ENCODE data around the gene LGSN.

The LGSN gene

GRCh38 chr6:63267046-63267445 is 52.7 kb downstream of the LGSN start:
- H3K9me3 ChIP-seq (ENCODE audit: insufficient read depth, low read length, severe bottlenecking) = no peaks in the 10 kb centered on the region
- H3K79me2 ChIP-seq (ENCODE audit: insufficient read depth, low read length) = no peaks in the 10 kb centered on the region
- H3K36me3 ChIP-seq (ENCODE audit: insufficient read depth, low read length) = no peaks in the 10 kb centered on the region
- H2AFZ ChIP-seq (ENCODE audit: low read depth, low read length) = no peak overlapping the region
- H3K4me1 ChIP-seq (ENCODE audit: insufficient read depth, low read length) = no peaks in the 10 kb centered on the region
- ATAC-seq (ENCODE audit: insufficient read depth, low read depth) (no peak), DNase-seq (no peak)
- H3K4me3 ChIP-seq (ENCODE audit: low read depth in 1 of 2, low read length in 2 of 2) = no peak overlapping the region
- TF ChIP-seq CTCF (IDR thresholded peaks at IDR 0.05; ENCODE audit: borderline replicate concordance, extremely low read depth, low read length, poor library complexity, severe bottlenecking) (no peak), EZH2 (IDR thresholded peaks at IDR 0.05; ENCODE audit: borderline replicate concordance, low read depth, low read length, severe bottlenecking) (no peak)
- H3K27ac ChIP-seq (ENCODE audit: low read length) = no peak overlapping the region
- no peak overlapping the region for H3K4me2 ChIP-seq (ENCODE audit: insufficient read depth, low read length)
- no peak overlapping the region for H3K9ac ChIP-seq (ENCODE audit: low read depth, low read length)
- H4K20me1 ChIP-seq (ENCODE audit: insufficient read depth, low read length) = no peaks in the 10 kb centered on the region
- no peaks in the 10 kb centered on the region for H3K27me3 ChIP-seq (ENCODE audit: insufficient read depth, low read length, poor library complexity)

- DNase-seq = no peak
- H3K9me3 ChIP-seq (ENCODE audit: insufficient read depth, low read length, severe bottlenecking) = no peaks in the 10 kb centered on the region
- H3K27me3 ChIP-seq (ENCODE audit: insufficient read depth, low read length, poor library complexity) = no peaks in the 10 kb centered on the region
- no peak for ATAC-seq (ENCODE audit: insufficient read depth, low read depth)
- no peaks in the 10 kb centered on the region for H3K79me2 ChIP-seq (ENCODE audit: insufficient read depth, low read length)
- no peak overlapping the region for H3K4me3 ChIP-seq (ENCODE audit: low read depth in 1 of 2, low read length in 2 of 2)
- TF ChIP-seq CTCF (IDR thresholded peaks at IDR 0.05; ENCODE audit: borderline replicate concordance, extremely low read depth, low read length, poor library complexity, severe bottlenecking) = no peak
- no peak for TF ChIP-seq EZH2 (IDR thresholded peaks at IDR 0.05; ENCODE audit: borderline replicate concordance, low read depth, low read length, severe bottlenecking)
- no peak overlapping the region for H3K9ac ChIP-seq (ENCODE audit: low read depth, low read length)
- no peaks in the 10 kb centered on the region for H4K20me1 ChIP-seq (ENCODE audit: insufficient read depth, low read length)
- no peaks in the 10 kb centered on the region for H3K4me1 ChIP-seq (ENCODE audit: insufficient read depth, low read length)
- no peak overlapping the region for H3K27ac ChIP-seq (ENCODE audit: low read length)
- H3K36me3 ChIP-seq (ENCODE audit: insufficient read depth, low read length) = no peaks in the 10 kb centered on the region
- no peak overlapping the region for H2AFZ ChIP-seq (ENCODE audit: low read depth, low read length)
- H3K4me2 ChIP-seq (ENCODE audit: insufficient read depth, low read length) = no peak overlapping the region
Observed at GRCh38 chr6:63263444-63263843, 56.3 kb downstream of the LGSN start.

- no peaks in the 10 kb centered on the region for H3K36me3 ChIP-seq (ENCODE audit: insufficient read depth, low read length)
Observed at GRCh38 chr6:63261820-63262219, 58.0 kb downstream of the LGSN start.

More at GRCh38 chr6:63261820-63262219, 58.0 kb downstream of the LGSN start:
- Histone ChIP-seq H3K9me3 (ENCODE audit: insufficient read depth, low read length, severe bottlenecking) (no peaks in the 10 kb centered on the region), H3K4me3 (ENCODE audit: low read depth in 1 of 2, low read length in 2 of 2) (no peak overlapping the region), H4K20me1 (ENCODE audit: insufficient read depth, low read length) (no peaks in the 10 kb centered on the region), H2AFZ (ENCODE audit: low read depth, low read length) (no peak overlapping the region), H3K4me2 (ENCODE audit: insufficient read depth, low read length) (no peak overlapping the region), H3K27ac (ENCODE audit: low read length) (no peak overlapping the region), H3K9ac (ENCODE audit: low read depth, low read length) (no peak overlapping the region), H3K27me3 (ENCODE audit: insufficient read depth, low read length, poor library complexity) (no peaks in the 10 kb centered on the region), H3K79me2 (ENCODE audit: insufficient read depth, low read length) (no peaks in the 10 kb centered on the region), H3K4me1 (ENCODE audit: insufficient read depth, low read length) (no peaks in the 10 kb centered on the region)
- ATAC-seq (ENCODE audit: insufficient read depth, low read depth) (no peak), DNase-seq (no peak)
- TF ChIP-seq EZH2 (IDR thresholded peaks at IDR 0.05; ENCODE audit: borderline replicate concordance, low read depth, low read length, severe bottlenecking) (no peak), CTCF (IDR thresholded peaks at IDR 0.05; ENCODE audit: borderline replicate concordance, extremely low read depth, low read length, poor library complexity, severe bottlenecking) (no peak)
